ENCODE measurements around the gene TRIM24. TPM values are rescaled to one million over a fixed set of nuclear protein-coding genes. Genes with fewer than 3 reads are reported as not detected.

Gene TRIM24
- polyA plus RNA-seq, 1 donor (not counting 4 experiments of a cell fraction or from before 2014, with no cell fraction given), result 7.9 TPM

DNA sequence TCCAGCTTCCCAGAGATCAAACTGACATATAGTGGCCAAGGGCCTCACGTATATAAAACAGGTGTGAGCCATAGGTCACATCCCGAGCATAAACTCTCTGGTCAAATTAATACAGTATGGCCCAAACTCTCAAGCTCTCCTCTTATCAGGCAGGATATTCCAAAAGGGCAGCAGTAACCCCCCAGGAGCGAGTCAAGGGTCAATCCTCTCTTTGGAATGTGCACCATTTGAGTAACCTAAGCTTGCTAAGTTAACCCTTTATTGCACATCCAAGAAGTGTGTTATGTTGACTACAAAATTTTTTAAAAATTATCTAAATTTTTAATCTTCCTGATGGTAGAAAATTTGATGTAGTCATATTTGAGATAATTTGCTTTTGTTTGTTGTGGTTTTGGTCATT lies 4.5 kb upstream of the TRIM24 start:
- FAIRE-seq, result no peak
- Histone ChIP-seq H2AFZ (ENCODE audit: control insufficient read depth, low read length) (no peak overlapping the region), H3K27ac (ENCODE audit: control insufficient read depth, insufficient read depth, low read length) (no peak overlapping the region), H3K79me2 (ENCODE audit: control insufficient read depth, insufficient read depth, low read length) (no peaks in the 10 kb centered on the region), H4K20me1 (ENCODE audit: control insufficient read depth, extremely low read depth, insufficient read depth, low read length) (no peaks in the 10 kb centered on the region), H3K4me2 (ENCODE audit: control insufficient read depth, extremely low read depth, insufficient read depth, low read depth, low read length) (no peak overlapping the region), H3K9me1 (ENCODE audit: control insufficient read depth, extremely low read depth, insufficient read depth, low read length) (no peaks in the 10 kb centered on the region), H3K4me3 (ENCODE audit: control insufficient read depth in 2 of 3, extremely low read depth in 1 of 3, insufficient read depth in 2 of 3, low read depth in 1 of 3, low read length in 3 of 3) (no peak overlapping the region), H3K4me1 (ENCODE audit: control insufficient read depth, extremely low read depth, insufficient read depth, low read length) (no peaks in the 10 kb centered on the region), H3K9me3 (ENCODE audit: control insufficient read depth, low read depth, low read length) (no peaks in the 10 kb centered on the region), H3K9ac (ENCODE audit: control insufficient read depth, extremely low read depth, insufficient read depth, low read length) (no peak overlapping the region), H3K36me3 (ENCODE audit: control insufficient read depth in 2 of 2, extremely low read depth in 1 of 2, insufficient read depth in 2 of 2, low read length in 2 of 2) (no peaks in the 10 kb centered on the region), H3K27me3 (ENCODE audit: control insufficient read depth, extremely low read depth, insufficient read depth, low read length) (no peaks in the 10 kb centered on the region)
- TF ChIP-seq CTCF (optimal IDR thresholded peaks at IDR 0.05 in 1 of 3, IDR thresholded peaks at IDR 0.05 in 1 of 3, conservative IDR thresholded peaks at IDR 0.05 in 1 of 3; ENCODE audit: extremely low read depth in 1 of 3, insufficient read depth in 2 of 3, low read length in 3 of 3) (no peak), EZH2 (IDR thresholded peaks at IDR 0.05; ENCODE audit: low read length) (no peak)
- DNase-seq (ENCODE audit: low read depth, low spot score), result no peak
- dilution Hi-C loops (cut with MboI; ENCODE audit: extremely low pct_ligation_motif_present, low sequenced_read_pairs), result no loop called here

DNA sequence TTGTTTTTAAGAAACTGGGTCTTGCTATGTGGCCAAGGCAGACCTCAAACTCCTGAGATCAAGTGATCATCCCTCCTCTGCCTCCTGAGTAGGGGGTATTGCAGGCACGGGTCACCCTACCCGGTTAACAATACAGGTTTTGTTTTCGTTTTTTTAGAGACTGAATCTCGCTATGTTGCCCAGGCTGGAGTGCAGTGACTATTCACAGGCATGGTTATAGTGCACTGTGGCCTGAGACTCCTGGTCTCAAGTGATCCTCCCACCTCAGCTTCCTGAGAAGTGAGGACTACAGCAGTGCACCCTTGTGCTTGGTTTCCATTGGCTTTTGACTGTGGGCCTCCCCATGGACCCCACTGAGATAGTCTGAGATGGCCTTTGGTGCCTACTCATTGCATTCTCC lies 3.8 kb upstream of the TRIM24 start:
- H3K36me3 ChIP-seq (ENCODE audit: control insufficient read depth in 2 of 2, extremely low read depth in 1 of 2, insufficient read depth in 2 of 2, low read length in 2 of 2), result no peaks in the 10 kb centered on the region
- TF ChIP-seq EZH2 (IDR thresholded peaks at IDR 0.05; ENCODE audit: low read length), result no peak
- TF ChIP-seq CTCF (optimal IDR thresholded peaks at IDR 0.05 in 1 of 3, IDR thresholded peaks at IDR 0.05 in 1 of 3, conservative IDR thresholded peaks at IDR 0.05 in 1 of 3; ENCODE audit: extremely low read depth in 1 of 3, insufficient read depth in 2 of 3, low read length in 3 of 3), result no peak
- H3K4me1 ChIP-seq (ENCODE audit: control insufficient read depth, extremely low read depth, insufficient read depth, low read length), result no peaks in the 10 kb centered on the region
- H3K4me3 ChIP-seq (ENCODE audit: control insufficient read depth in 2 of 3, extremely low read depth in 1 of 3, insufficient read depth in 2 of 3, low read depth in 1 of 3, low read length in 3 of 3), result no peak overlapping the region
- FAIRE-seq (no peak), DNase-seq (ENCODE audit: low read depth, low spot score) (no peak)
- dilution Hi-C loops (cut with MboI; ENCODE audit: extremely low pct_ligation_motif_present, low sequenced_read_pairs), result no loop called here
- H3K9me3 ChIP-seq (ENCODE audit: control insufficient read depth, low read depth, low read length), result no peaks in the 10 kb centered on the region
- H3K9me1 ChIP-seq (ENCODE audit: control insufficient read depth, extremely low read depth, insufficient read depth, low read length), result no peaks in the 10 kb centered on the region
- peaks cover 2% of the 10 kb centered on the region for H3K79me2 ChIP-seq (ENCODE audit: control insufficient read depth, insufficient read depth, low read length)
- H3K27me3 ChIP-seq (ENCODE audit: control insufficient read depth, extremely low read depth, insufficient read depth, low read length), result no peaks in the 10 kb centered on the region
- H3K4me2 ChIP-seq (ENCODE audit: control insufficient read depth, extremely low read depth, insufficient read depth, low read depth, low read length), result no peak overlapping the region
- H3K27ac ChIP-seq (ENCODE audit: control insufficient read depth, insufficient read depth, low read length), result no peak overlapping the region
- no peak overlapping the region for H2AFZ ChIP-seq (ENCODE audit: control insufficient read depth, low read length)
- no peak overlapping the region for H3K9ac ChIP-seq (ENCODE audit: control insufficient read depth, extremely low read depth, insufficient read depth, low read length)
- H4K20me1 ChIP-seq (ENCODE audit: control insufficient read depth, extremely low read depth, insufficient read depth, low read length), result no peaks in the 10 kb centered on the region
